HCT116 (cell line): ENCODE data around the gene DTNBP1.

Source experiments
- CBX3 ChIP-seq: IDR thresholded peaks from 2 replicates; pipeline ENCODE4 v1.6.1; 2012; ENCODE audit warnings: low read depth
- CTCF ChIP-seq, 3 experiments: fragments of 200-600 bp in 1 of 3; sonication (generic) in 1 of 3; IDR thresholded peaks in 2 of 3; conservative IDR thresholded peaks in 1 of 3; 2 replicates each; pipeline ENCODE4 v1.5.1; 2012 to 2017; ENCODE audit warnings: low read depth in 2 of 3, low read length in 2 of 3, antibody characterized with exemption in 1 of 3, borderline replicate concordance in 1 of 3, control low read depth in 1 of 3, mild to moderate bottlenecking in 1 of 3, mixed read lengths in 1 of 3, mixed run types in 1 of 3, moderate library complexity in 1 of 3; ENCODE audit not compliant: insufficient read depth in 1 of 3
- EZH2 ChIP-seq: fragments of 200-600 bp; sonication (generic); IDR thresholded peaks from 2 replicates; pipeline ENCODE4 v1.6.1; 2017; ENCODE audit warnings: antibody characterized with exemption, mixed run types
- JUND ChIP-seq: IDR thresholded peaks from 2 replicates; pipeline ENCODE4 v1.6.1; 2012
- POLR2A ChIP-seq: IDR thresholded peaks from 2 replicates; pipeline ENCODE4 v1.7.0; 2011; ENCODE audit warnings: borderline replicate concordance; ENCODE audit not compliant: insufficient read depth, insufficient read length; ENCODE audit errors: extremely low read depth
- POLR2AphosphoS5 ChIP-seq: IDR thresholded peaks from 2 replicates; pipeline ENCODE4 v1.6.1; 2011; ENCODE audit warnings: mild to moderate bottlenecking, low read depth, low read length, moderate library complexity
- REST ChIP-seq: IDR thresholded peaks from 2 replicates; pipeline ENCODE4 v1.6.1; 2012; ENCODE audit warnings: low read depth
- TCF7L2 ChIP-seq: IDR thresholded peaks from 2 replicates; pipeline ENCODE4 v1.7.0; 2011; ENCODE audit warnings: borderline replicate concordance, inconsistent platforms; ENCODE audit not compliant: insufficient read depth, insufficient read length; ENCODE audit errors: extremely low read depth
- TF ChIP-seq, protein P1 (sequence below): IDR thresholded peaks from 2 replicates; pipeline ENCODE4 v1.6.1; 2012

- TF ChIP-seq POLR2A (no peak), CBX3 (no peak), POLR2AphosphoS5 (no peak), CTCF (IDR thresholded peaks at IDR 0.05 in 2 of 3, conservative IDR thresholded peaks at IDR 0.05 in 1 of 3; ENCODE audit: borderline replicate concordance in 1 of 3, insufficient read depth in 1 of 3, low read depth in 2 of 3, low read length in 2 of 3) (no peak), TCF7L2 (no peak), EZH2 (no peak), REST (no peak), JUND (no peak)
- TF ChIP-seq, protein P1, sequence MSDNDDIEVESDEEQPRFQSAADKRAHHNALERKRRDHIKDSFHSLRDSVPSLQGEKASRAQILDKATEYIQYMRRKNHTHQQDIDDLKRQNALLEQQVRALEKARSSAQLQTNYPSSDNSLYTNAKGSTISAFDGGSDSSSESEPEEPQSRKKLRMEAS: no peak
These were observed 130.9 kb downstream of the DTNBP1 start for GRCh38 chr6:15531973-15532372.
